ENCODE measurements around the gene PCF11. TPM values are rescaled to one million over a fixed set of nuclear protein-coding genes. Genes with fewer than 3 reads are reported as not detected.
A peak's percentile ranks its signal among the peaks of the same experiment; 100 is the strongest.
"Not testable (repeated sequence)": the region's sequence is repeated elsewhere in the genome, so short reads cannot be mapped to it uniquely, and the experiment has no call there.

PCF11 gene
- polyA plus RNA-seq, 4 donors = 58.7 to 86.9 (median 80.8) TPM

DNA sequence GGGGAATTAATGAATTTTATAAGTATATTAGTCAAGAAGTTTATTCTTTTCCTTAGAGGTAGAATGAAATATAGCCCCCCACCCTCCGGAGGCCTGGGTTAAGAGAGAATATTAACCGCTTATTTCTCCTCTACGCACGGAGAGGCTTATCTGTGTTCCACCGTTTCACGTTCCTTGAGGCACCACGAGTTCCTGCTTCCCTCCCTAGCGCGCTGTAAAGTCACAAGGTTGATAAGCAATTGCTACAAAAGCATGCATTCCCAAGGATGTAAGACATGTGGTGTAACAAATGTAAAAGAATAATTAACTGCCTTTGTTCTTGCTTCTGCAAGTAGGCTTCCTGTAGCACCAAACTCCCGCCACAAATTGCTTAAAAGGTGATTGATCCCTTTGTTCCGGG lies 35.1 kb downstream of the PCF11 start:
- DNase-seq (ENCODE audit: low read depth in 4 of 4, low spot score in 3 of 4) = no peak

GRCh38 chr11:83192606-83193245 lies 35.8 kb downstream of the PCF11 start:
- no peak for DNase-seq (ENCODE audit: low read depth in 4 of 4, low spot score in 3 of 4)

DNA sequence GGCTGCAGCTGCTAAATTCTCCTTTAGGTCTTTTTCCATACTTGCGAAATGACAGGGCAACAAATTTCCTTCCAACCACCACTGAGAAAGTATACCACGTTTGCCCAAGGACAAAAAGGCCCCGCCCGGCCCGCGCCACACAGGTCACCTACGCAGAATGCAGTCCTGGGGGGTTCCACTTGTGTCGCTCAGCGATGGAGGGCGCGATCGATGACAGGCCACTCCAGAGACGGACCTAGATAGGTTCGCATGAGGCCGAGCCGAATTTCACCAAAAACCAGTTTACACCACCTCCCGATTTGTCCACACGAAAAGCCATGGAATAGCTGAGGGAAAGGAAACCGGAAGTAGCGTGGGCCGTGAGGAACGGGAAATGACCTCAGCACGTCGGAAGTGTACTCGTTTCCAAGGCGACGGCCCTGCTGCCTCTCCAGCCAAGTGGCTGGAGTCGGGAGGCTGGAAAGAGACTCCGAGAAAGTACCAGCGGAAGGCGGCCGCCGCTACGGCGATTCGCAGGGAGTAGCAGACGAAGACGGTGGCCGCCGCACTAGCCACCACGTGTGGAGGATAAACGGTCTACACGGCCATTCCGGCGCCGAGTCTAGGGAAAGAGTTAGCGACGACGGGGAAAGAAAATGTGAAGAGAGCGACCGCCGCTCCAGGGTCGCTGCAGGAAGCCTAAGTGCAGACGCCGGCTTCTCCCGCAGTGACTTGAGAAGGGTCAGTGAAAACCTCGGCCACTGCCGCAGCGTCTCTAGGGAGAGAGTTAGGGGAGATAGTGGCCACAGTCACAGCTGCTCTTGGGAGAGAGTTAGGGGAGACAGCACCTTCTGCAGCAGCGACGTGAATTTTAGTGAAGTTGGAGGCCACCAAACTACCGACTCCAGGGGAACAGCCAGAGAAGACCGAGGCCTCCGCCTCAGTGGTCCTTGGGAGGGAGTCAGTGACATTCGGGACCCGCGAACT lies 36.7 kb downstream of the PCF11 start, which contains the start of gene ANKRD42:
ANKRD42 (plus strand) TSS at position 398 of the 966 bp plus-strand sequence. CDS start 959 bp downstream, outside the sequence.
- DNase-seq (ENCODE audit: low read depth in 4 of 4, low spot score in 3 of 4) = peak; percentile 89 to 94 (median 92)

GRCh38 chr11:83194281-83195142 lies 37.6 kb downstream of the PCF11 start:
- peak; percentile 25 to 50 (median 29) for DNase-seq (ENCODE audit: low read depth in 4 of 4, low spot score in 3 of 4)

- DNase-seq (ENCODE audit: low read depth in 4 of 4, low spot score in 3 of 4) = no peak
These were observed 38.2 kb downstream of the PCF11 start for GRCh38 chr11:83195143-83195466.

DNA sequence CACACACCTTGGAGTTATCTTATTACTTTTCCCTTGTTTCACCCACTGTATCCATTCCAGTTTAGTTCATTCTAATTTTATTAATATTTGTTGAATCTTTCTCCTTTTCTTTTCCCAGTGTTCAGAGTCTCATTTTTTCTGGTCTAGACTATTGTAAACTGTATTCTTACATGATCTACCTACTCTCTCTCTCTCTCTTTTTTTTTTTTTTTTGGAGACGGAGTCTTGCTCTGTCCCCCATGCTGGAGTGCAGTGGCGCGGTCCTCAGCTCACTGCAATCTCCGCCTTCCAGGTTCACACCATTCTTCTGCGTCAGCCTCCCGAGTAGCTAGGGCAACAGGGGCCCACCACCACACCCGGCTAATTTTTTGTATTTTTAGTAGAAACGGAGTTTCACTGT lies 38.7 kb downstream of the PCF11 start:
- DNase-seq (ENCODE audit: low read depth in 4 of 4, low spot score in 3 of 4) = no peak

- no peak for DNase-seq (ENCODE audit: low read depth in 4 of 4, low spot score in 3 of 4)
These were observed 43.1 kb downstream of the PCF11 start for GRCh38 chr11:83200035-83200434.

DNA sequence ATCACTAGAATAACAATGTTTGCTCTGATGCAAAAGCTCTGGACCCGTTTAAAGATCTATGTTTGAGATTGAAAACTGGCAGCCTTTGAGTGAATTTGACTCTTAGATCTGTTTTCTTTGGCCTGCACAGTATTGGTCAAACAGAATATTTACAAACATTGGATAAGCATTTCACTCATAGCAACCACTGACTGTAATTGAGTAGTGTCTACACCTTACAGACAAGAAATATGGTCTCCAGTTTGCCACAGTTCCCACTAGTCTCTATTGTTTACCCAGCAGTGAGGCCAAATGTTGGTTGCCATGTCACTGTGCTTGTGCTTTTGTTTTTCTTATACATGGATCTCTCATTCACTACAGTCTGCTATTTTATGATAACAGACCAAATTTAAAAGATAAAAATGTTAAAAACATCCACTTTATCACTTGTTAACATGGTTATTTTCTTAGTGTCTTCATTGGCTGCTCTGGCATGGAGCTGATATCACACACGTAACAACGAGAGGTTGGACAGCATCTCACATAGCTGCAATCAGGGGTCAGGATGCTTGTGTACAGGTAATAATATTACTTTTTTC lies 48.8 kb downstream of the PCF11 start:
- no peak for DNase-seq (ENCODE audit: low read depth in 4 of 4, low spot score in 3 of 4)

- DNase-seq (ENCODE audit: low read depth in 4 of 4, low spot score in 3 of 4) = no peak
These were observed 49.3 kb downstream of the PCF11 start for GRCh38 chr11:83206221-83206620.

DNA sequence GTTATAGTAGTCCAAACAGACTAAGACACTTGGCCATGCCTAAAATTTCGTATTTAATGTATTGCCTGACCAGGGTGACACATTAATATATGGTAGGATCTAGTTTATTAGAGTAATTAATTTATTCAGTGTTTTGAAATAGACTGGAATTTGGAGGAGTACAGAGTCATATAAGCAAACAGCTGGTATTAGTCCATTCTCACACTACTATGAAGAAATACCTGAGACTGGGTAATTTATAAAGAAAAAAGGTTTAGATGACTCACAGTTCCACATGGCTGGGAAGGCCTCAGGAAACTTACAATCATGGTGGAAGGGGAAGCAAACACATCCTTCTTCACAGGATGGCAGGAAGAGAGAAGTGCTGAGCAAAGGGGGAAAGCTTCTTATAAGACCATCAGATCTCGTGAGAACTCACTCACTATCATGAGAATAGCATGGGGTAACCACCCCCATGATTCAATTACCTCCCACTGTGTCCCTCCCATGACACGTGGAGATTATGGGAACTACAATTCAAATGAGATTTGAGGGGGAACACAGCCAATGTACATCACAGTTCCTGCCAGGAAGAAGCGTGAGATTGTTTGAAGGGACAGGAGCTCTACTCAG lies 49.9 kb downstream of the PCF11 start:
- not testable (repeated sequence) for DNase-seq (ENCODE audit: low read depth in 4 of 4, low spot score in 3 of 4)

- DNase-seq (ENCODE audit: low read depth in 4 of 4, low spot score in 3 of 4) = no peak
These were observed 62.2 kb downstream of the PCF11 start for GRCh38 chr11:83219095-83219494.

GRCh38 chr11:83220260-83220659 lies 63.3 kb downstream of the PCF11 start:
- DNase-seq (ENCODE audit: low read depth in 4 of 4, low spot score in 3 of 4) = no peak

GRCh38 chr11:83221694-83222093 lies 64.8 kb downstream of the PCF11 start:
- DNase-seq (ENCODE audit: low read depth in 4 of 4, low spot score in 3 of 4) = no peak

DNA sequence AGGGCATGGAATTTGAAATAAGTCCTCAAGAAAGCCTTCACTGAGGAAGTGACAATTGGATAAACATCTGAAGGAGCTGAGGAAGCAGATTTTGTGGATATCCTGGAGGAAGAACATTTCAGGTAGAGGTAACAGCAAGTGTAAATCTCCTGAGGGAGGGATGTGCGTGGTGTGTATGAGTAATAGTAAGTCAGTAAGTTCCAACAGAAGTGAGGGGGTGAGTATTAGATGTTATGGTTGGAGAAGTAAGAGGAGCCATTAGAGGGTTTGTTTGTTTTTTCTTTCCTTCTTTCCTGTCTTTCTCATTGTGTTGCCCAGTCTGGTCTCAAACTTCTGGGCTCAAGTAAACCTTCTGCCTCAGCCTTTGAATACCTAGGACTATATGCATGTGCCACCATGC lies 65.6 kb downstream of the PCF11 start:
- DNase-seq (ENCODE audit: low read depth in 4 of 4, low spot score in 3 of 4) = no peak

- DNase-seq (ENCODE audit: low read depth in 4 of 4, low spot score in 3 of 4) = no peak
These were observed 66.5 kb downstream of the PCF11 start for GRCh38 chr11:83223457-83223856.

GRCh38 chr11:83235825-83236224 lies 78.9 kb downstream of the PCF11 start:
- DNase-seq (ENCODE audit: low read depth in 4 of 4, low spot score in 3 of 4) = no peak
